HG03097 (cell line): ENCODE results near the gene ST3GAL4.
"Not testable (repeated sequence)": the region's sequence is repeated elsewhere in the genome, so short reads cannot be mapped to it uniquely, and the experiment has no call there.

ENCODE experiments used
- ATAC-seq: cut with Tn5 transposase; IDR thresholded peaks from one replicate; pipeline ENCODE4 v1.9.1; 2021; ENCODE audit not compliant: unreplicated experiment, low FRiP score

Gene ST3GAL4

DNA sequence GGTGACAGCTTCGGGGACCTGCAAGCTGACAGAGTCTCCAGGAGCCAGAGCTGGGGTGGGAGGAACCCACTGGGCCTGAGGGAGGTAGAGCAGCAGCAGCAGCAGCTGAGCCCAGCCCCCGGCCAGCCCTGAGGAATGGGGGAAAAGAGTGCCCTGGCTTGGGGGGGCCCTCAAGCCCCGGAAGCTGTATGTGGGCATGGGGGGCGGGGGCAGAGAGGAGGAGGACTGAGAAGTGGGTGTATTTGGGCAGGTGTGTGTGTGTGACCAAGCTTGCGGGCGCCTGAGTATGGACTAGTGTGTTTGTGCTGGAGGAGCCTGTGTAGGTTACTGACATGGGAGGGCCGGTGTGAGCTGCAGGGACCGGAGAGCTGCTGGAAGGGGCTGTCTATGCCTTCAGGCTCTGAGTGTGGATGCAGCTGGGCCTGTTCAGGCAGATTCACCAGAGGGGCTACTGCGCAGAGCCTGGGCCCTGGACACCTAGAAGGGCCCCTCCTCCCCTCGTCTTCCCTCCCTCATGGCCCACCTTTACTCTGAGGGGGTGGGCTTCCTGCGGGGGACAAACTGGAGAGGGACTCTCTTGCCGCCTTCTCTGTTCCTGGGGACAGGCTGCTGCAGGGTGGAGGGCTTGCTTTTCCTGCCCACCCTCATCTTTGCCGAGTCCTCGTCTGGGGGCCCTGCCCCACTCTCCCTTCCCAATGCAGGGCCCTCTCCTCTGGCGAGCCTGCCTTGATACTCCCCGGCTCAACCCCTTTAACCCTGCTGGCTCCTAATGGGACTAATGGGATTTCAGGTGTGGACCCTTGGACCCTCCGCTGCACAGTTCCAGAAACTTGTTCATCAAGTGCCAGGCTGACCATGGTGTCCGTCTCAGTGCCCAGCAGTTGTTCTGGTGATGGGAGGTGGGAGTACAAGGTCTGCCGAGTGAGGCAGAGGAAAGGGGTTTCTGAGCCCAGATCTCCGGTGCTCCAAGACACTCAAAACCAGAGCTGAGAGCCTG, 28.2 kb downstream of the ST3GAL4 start:
- ATAC-seq: no peak

GRCh38 chr11:126384449-126385070, 29.1 kb downstream of the ST3GAL4 start:
- ATAC-seq: no peak

- ATAC-seq: no peak
Observed at GRCh38 chr11:126385991-126386728, 30.7 kb downstream of the ST3GAL4 start.

DNA sequence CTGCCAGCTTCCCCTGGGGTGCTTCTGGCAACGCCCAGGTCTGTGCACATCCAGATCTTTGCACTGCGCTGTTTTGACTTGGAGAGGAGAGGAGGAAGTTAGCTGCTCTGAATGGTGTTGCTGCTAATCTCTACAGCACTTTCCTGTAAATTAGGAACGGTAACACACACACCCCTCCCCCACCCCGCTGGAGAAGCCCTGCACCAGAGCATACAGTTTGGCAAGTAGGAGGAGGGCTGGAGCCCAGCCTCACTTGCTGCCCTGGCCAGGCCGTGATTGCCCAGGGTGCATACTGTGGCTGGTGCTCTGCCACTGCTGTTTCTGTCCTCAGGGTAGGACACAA, 31.2 kb downstream of the ST3GAL4 start:
- not testable (repeated sequence) for ATAC-seq

DNA sequence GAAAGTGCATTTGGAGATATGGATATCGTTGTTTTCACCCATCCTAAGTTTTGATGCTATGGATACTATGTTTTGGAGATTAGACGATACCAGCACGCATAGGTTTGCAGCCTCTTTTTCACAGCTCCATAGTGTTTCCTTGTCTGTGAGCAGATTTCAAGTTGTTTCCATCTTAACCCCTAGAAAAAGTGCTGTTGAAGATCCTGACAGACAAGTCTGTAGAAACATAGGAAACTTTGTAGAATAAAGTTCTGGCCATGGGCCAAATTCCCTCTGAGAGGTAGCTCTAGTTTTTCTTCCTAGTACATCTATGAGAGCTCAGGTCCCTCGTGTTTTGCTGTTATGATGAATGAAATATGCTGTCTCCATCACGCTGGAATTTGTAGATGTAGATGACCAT, 32.4 kb downstream of the ST3GAL4 start:
- no peak for ATAC-seq

- ATAC-seq: no peak
Observed at GRCh38 chr11:126390272-126390867, 34.9 kb downstream of the ST3GAL4 start.

DNA sequence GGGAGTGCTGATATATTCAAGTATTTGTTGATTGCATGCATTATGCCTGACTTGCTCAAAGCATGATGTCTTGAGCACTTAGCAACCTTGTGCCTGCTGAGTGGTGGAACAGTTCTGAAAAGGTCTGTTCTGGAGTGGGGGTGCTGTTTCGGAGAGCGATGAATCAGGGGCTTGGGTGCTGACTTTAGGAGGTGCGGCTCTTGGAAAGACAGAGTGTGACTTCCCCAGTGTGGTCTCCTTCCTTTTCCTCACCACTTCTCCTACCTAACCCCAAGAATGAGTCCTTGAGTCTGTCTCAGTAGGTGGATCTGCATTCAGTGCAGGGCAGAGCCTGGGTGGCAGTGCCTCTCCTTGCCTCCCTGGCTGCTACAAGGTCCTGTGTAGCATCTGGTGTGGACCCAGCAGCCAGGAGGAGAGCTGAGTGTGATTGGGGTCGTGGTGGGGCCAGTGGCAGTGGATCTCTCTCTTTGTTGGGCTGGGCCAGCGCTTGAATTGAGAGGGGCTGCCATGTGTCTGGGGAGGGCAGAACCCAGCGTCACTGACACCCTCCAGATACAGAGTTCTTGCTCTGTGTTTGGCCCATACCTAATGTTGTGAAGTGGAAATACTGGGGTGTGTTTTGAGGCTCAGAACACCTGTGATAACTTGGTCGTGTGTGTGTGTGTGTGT, 35.9 kb downstream of the ST3GAL4 start:
- ATAC-seq: no peak

DNA sequence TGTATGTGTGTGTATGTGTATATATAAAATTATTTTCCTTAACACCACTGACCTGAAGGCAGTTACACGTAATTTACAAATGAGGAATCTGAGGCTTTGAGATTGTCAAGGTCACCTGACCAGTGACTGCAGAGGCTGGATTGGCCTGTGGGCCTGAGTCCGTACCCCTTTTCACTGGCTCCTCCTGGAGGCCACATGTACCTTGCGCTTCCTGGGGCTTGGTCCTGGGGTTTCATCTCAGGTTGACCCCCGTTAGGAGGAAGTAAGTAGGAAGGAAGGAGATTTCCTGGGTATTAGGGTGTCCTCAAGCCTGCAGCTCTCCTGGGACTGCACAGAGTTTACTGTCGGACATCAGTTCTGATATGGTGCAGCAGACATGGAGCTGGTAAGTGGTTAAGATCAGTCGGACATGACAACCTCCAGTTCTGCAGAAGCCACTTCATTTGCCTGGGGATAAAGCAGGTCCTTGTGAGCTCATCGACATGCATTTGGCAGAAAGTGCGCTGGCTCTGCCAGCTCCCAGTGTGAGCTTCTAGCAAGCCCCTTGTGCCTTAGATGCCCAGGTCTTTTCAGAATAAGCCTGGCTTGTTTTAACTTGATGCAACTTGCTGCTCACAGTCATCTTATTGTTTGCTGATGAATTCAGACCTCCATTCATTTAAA, 36.6 kb downstream of the ST3GAL4 start:
- ATAC-seq: peak; percentile 80

DNA sequence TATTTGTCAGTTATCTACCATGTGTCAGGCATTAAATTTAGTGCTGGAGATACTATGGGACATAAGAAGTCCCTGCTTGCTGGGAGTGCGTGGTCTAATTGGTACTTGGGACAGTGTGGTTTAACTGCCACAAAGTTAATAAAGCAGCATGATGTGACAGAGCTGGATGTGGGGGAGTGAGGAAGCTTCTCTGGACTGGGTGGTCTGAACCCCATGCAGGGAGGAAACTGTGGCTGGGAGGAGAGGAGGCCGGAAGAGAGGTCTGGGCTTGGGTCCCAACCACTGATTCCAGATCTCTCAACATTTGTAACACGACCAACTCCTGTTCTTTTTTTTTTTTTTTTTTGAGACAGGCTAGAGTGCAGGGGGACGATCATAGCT, 37.1 kb downstream of the ST3GAL4 start:
- peak; percentile 36 for ATAC-seq

- ATAC-seq: no peak
Observed at GRCh38 chr11:126393143-126393542, 37.7 kb downstream of the ST3GAL4 start.

GRCh38 chr11:126394036-126394435, 38.5 kb downstream of the ST3GAL4 start:
- no peak for ATAC-seq

GRCh38 chr11:126394634-126395072, 39.2 kb downstream of the ST3GAL4 start:
- ATAC-seq: not testable (repeated sequence)

GRCh38 chr11:126395784-126396183, 40.3 kb downstream of the ST3GAL4 start:
- ATAC-seq: not testable (repeated sequence)

DNA sequence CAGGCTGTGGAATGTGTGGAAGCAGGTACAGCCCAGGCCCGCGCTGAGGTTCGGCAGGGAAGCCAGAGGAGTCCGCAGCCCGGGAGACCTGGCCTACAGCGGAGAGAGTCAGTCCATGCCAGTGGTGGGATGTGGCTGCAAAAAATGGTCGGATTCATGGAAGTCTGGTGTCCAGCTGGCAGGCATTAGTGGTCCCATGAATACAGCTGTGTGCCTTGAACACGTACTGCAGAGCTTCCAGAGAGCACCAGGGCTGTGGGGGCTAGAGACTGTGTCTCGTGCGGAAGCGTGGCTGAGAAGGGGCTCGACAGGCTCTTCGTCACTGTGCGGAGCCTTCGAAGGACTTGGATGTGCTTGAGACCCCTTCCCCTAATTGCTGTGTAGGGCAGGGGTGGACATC, 40.8 kb downstream of the ST3GAL4 start:
- ATAC-seq: not testable (repeated sequence)

- no peak for ATAC-seq
Observed at GRCh38 chr11:126396965-126397364, 41.5 kb downstream of the ST3GAL4 start.

GRCh38 chr11:126398296-126398695, 42.8 kb downstream of the ST3GAL4 start:
- no peak for ATAC-seq

GRCh38 chr11:126398721-126399120, 43.2 kb downstream of the ST3GAL4 start:
- ATAC-seq: no peak

GRCh38 chr11:126400019-126400418, 44.5 kb downstream of the ST3GAL4 start:
- ATAC-seq: no peak

DNA sequence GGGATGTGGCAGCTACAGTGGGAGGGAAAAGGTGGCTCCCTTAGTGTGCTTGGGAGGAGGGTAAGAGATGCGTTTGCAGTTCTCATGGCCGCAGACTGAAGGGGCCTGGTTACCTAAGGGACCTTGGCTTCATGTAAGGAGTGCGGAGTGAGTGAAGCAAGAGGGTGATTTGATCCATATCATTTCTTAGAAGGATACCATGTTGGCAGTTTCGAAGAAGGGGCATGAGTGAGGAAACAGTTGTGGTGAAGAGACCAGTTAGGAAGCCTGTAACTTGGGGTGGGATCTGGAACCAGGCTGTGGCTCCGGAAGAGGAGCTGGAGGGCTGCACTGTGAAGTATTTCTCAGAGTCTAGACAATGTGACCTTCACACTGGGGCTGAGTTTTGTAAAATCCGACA, 45.0 kb downstream of the ST3GAL4 start:
- ATAC-seq: no peak
